ENCODE results near the gene GPC3. TPM values are rescaled to one million over a fixed set of nuclear protein-coding genes. Genes with fewer than 3 reads are reported as not detected.
"Not testable (repeated sequence)": the region's sequence is repeated elsewhere in the genome, so short reads cannot be mapped to it uniquely, and the experiment has no call there.

The GPC3 gene
- total RNA-seq, 1 experiment from 2014 or later, result 32.4 TPM

DNA sequence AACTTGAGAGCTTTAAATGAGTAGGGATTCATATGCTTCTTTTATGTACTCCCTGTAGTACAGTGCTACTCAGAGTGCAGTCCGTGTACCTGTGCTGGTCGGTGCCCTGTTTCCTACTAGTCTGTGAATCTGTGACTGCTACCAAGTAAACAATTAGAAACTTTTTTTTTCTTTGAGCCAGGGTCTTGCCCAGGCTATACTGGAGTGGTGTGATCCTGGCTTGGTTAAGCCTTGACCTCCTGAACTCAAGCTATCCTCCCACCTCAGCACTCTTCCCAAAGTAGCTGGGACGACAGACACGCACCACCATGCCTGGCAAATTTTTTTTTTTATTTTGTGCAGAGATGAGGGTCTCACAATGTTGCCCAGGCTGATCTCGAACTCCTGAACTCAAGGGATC lies 6.4 kb upstream of the GPC3 start:
- DNase-seq (ENCODE audit: low spot score), result no peak
- Mint-ChIP-seq H3K36me3 (no peaks in the 10 kb centered on the region), H3K4me3 (no peak overlapping the region), H3K27ac (no peak overlapping the region), H3K27me3 (ENCODE audit: low read depth) (peaks cover 4% of the 10 kb centered on the region), H3K9me3 (no peaks in the 10 kb centered on the region), H3K4me1 (peaks cover 13% of the 10 kb centered on the region)
- ATAC-seq, result no peak
- TF ChIP-seq, protein P1, sequence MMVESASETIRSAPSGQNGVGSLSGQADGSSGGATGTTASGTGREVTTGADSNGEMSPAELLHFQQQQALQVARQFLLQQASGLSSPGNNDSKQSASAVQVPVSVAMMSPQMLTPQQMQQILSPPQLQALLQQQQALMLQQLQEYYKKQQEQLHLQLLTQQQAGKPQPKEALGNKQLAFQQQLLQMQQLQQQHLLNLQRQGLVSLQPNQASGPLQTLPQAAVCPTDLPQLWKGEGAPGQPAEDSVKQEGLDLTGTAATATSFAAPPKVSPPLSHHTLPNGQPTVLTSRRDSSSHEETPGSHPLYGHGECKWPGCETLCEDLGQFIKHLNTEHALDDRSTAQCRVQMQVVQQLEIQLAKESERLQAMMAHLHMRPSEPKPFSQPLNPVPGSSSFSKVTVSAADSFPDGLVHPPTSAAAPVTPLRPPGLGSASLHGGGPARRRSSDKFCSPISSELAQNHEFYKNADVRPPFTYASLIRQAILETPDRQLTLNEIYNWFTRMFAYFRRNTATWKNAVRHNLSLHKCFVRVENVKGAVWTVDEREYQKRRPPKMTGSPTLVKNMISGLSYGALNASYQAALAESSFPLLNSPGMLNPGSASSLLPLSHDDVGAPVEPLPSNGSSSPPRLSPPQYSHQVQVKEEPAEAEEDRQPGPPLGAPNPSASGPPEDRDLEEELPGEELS (CRISPR knock-in tag; IDR thresholded peaks at IDR 0.05), result no peak
- TF ChIP-seq CBFB (CRISPR knock-in tag; IDR thresholded peaks at IDR 0.05; ENCODE audit: low read depth), result no peak
- TF ChIP-seq MYBL2 (CRISPR knock-in tag; IDR thresholded peaks at IDR 0.05), result no peak
- TF ChIP-seq TEAD4 (CRISPR knock-in tag; IDR thresholded peaks at IDR 0.05), result no peak
- TF ChIP-seq TEAD1 (CRISPR knock-in tag; IDR thresholded peaks at IDR 0.05), result no peak
- TF ChIP-seq, protein P2, sequence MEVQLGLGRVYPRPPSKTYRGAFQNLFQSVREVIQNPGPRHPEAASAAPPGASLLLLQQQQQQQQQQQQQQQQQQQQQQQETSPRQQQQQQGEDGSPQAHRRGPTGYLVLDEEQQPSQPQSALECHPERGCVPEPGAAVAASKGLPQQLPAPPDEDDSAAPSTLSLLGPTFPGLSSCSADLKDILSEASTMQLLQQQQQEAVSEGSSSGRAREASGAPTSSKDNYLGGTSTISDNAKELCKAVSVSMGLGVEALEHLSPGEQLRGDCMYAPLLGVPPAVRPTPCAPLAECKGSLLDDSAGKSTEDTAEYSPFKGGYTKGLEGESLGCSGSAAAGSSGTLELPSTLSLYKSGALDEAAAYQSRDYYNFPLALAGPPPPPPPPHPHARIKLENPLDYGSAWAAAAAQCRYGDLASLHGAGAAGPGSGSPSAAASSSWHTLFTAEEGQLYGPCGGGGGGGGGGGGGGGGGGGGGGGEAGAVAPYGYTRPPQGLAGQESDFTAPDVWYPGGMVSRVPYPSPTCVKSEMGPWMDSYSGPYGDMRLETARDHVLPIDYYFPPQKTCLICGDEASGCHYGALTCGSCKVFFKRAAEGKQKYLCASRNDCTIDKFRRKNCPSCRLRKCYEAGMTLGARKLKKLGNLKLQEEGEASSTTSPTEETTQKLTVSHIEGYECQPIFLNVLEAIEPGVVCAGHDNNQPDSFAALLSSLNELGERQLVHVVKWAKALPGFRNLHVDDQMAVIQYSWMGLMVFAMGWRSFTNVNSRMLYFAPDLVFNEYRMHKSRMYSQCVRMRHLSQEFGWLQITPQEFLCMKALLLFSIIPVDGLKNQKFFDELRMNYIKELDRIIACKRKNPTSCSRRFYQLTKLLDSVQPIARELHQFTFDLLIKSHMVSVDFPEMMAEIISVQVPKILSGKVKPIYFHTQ (CRISPR knock-in tag; IDR thresholded peaks at IDR 0.05), result no peak
- ChIA-PET POLR2A (no interaction called here), CTCF (no interaction called here)

DNA sequence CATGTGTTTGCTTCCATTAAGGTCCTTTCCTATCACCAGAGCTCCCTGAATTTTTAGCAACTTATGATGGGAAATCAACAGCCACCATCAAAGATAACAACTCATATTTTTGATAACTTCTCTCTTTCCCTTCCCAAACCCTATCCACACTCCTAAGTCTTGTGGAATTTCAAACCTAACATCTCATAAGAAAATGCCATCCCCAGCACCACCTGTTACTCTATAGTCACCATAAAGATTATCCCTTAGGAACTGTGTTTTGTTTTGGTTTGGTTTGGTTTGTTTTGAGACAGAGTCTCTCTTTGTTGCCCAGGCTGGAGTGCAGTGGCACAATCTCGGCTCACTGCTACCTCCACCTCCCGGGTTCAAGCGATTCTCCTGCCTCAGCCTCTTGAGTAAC lies 5.7 kb upstream of the GPC3 start:
- H3K4me1 Mint-ChIP-seq, result peaks cover 13% of the 10 kb centered on the region
- H3K27ac Mint-ChIP-seq; CTCF ChIA-PET; DNase-seq (ENCODE audit: low spot score); H3K36me3 Mint-ChIP-seq; ATAC-seq; H3K4me3 Mint-ChIP-seq; H3K9me3 Mint-ChIP-seq; POLR2A ChIA-PET; H3K27me3 Mint-ChIP-seq (ENCODE audit: low read depth): not testable (repeated sequence)

DNA sequence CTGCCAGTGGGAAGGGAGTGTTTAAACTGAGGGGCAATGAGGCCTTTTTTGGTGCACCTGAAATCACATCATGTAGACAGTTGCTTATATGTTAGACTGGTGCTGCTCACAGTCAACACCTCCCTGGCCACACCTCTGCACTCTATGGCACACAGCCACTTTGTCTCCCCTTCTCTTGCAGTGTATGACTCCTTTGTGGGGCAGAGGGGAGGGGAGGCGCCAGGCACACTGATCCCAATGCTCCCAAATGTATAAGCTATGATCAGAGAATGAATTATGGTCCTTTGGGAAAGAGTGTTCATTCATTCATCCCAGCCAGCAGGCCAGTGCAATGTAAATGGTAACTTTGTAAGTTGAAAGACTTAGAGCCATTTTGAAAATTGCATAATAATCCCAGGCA lies 4.6 kb upstream of the GPC3 start:
- Mint-ChIP-seq H3K9me3 (no peaks in the 10 kb centered on the region), H3K36me3 (no peaks in the 10 kb centered on the region), H3K27me3 (ENCODE audit: low read depth) (peaks cover 5% of the 10 kb centered on the region), H3K4me3 (no peak overlapping the region), H3K27ac (no peak overlapping the region), H3K4me1 (peaks cover 13% of the 10 kb centered on the region)
- ATAC-seq (no peak), DNase-seq (ENCODE audit: low spot score) (no peak)
- POLR2A ChIA-PET, result no interaction called here
- CTCF ChIA-PET, result no interaction called here
- TF ChIP-seq ESRRA (CRISPR knock-in tag; IDR thresholded peaks at IDR 0.05; ENCODE audit: borderline replicate concordance) (no peak), CBFB (CRISPR knock-in tag; IDR thresholded peaks at IDR 0.05; ENCODE audit: low read depth) (no peak), NFE2L1 (CRISPR knock-in tag; IDR thresholded peaks at IDR 0.05) (no peak), TEAD4 (CRISPR knock-in tag; IDR thresholded peaks at IDR 0.05) (no peak), ZNF317 (CRISPR knock-in tag; IDR thresholded peaks at IDR 0.05; ENCODE audit: borderline replicate concordance, low read depth) (no peak), ZNF671 (CRISPR knock-in tag; IDR thresholded peaks at IDR 0.05) (no peak), GTF2I (CRISPR knock-in tag; conservative IDR thresholded peaks at IDR 0.05) (no peak), CREM (CRISPR knock-in tag; IDR thresholded peaks at IDR 0.05) (no peak), ZBTB21 (CRISPR knock-in tag; IDR thresholded peaks at IDR 0.05; ENCODE audit: borderline replicate concordance) (no peak)
- TF ChIP-seq, protein P3, sequence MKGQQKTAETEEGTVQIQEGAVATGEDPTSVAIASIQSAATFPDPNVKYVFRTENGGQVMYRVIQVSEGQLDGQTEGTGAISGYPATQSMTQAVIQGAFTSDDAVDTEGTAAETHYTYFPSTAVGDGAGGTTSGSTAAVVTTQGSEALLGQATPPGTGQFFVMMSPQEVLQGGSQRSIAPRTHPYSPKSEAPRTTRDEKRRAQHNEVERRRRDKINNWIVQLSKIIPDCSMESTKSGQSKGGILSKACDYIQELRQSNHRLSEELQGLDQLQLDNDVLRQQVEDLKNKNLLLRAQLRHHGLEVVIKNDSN (CRISPR knock-in tag; IDR thresholded peaks at IDR 0.05), result no peak
- TF ChIP-seq, protein P4, sequence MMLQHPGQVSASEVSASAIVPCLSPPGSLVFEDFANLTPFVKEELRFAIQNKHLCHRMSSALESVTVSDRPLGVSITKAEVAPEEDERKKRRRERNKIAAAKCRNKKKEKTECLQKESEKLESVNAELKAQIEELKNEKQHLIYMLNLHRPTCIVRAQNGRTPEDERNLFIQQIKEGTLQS (CRISPR knock-in tag; conservative IDR thresholded peaks at IDR 0.05), result no peak
- TF ChIP-seq, protein P2 (CRISPR knock-in tag; IDR thresholded peaks at IDR 0.05), result no peak
- TF ChIP-seq, protein P5, sequence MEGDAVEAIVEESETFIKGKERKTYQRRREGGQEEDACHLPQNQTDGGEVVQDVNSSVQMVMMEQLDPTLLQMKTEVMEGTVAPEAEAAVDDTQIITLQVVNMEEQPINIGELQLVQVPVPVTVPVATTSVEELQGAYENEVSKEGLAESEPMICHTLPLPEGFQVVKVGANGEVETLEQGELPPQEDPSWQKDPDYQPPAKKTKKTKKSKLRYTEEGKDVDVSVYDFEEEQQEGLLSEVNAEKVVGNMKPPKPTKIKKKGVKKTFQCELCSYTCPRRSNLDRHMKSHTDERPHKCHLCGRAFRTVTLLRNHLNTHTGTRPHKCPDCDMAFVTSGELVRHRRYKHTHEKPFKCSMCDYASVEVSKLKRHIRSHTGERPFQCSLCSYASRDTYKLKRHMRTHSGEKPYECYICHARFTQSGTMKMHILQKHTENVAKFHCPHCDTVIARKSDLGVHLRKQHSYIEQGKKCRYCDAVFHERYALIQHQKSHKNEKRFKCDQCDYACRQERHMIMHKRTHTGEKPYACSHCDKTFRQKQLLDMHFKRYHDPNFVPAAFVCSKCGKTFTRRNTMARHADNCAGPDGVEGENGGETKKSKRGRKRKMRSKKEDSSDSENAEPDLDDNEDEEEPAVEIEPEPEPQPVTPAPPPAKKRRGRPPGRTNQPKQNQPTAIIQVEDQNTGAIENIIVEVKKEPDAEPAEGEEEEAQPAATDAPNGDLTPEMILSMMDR (IDR thresholded peaks at IDR 0.05), result no peak
- TF ChIP-seq, protein P6, sequence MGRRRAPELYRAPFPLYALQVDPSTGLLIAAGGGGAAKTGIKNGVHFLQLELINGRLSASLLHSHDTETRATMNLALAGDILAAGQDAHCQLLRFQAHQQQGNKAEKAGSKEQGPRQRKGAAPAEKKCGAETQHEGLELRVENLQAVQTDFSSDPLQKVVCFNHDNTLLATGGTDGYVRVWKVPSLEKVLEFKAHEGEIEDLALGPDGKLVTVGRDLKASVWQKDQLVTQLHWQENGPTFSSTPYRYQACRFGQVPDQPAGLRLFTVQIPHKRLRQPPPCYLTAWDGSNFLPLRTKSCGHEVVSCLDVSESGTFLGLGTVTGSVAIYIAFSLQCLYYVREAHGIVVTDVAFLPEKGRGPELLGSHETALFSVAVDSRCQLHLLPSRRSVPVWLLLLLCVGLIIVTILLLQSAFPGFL (CRISPR knock-in tag; IDR thresholded peaks at IDR 0.05; ENCODE audit: borderline replicate concordance), result no peak
